ENCODE measurements around the gene ATF2.

The ATF2 gene

GRCh38 chr2:175152242-175152641 is 15.8 kb downstream of the ATF2 start:
- H3K4me3 ChIP-seq (replicated peaks; ENCODE audit: low read depth, low read length): no peak overlapping the region
- no peak for TF ChIP-seq CTCF (IDR thresholded peaks at IDR 0.05; ENCODE audit: low read depth, low read length, missing control alignments)
- no peak for DNase-seq (ENCODE audit: extremely low read depth, low read depth)

- no peak overlapping the region for H3K4me3 ChIP-seq (replicated peaks; ENCODE audit: low read depth, low read length)
- no peak for DNase-seq (ENCODE audit: extremely low read depth, low read depth)
- no peak for TF ChIP-seq CTCF (IDR thresholded peaks at IDR 0.05; ENCODE audit: low read depth, low read length, missing control alignments)
Observed at GRCh38 chr2:175151791-175152190, 16.2 kb downstream of the ATF2 start.

GRCh38 chr2:175147186-175147585 is 20.8 kb downstream of the ATF2 start:
- TF ChIP-seq CTCF (IDR thresholded peaks at IDR 0.05; ENCODE audit: low read depth, low read length, missing control alignments): no peak
- H3K4me3 ChIP-seq (replicated peaks; ENCODE audit: low read depth, low read length): no peak overlapping the region
- no peak for DNase-seq (ENCODE audit: extremely low read depth, low read depth)

GRCh38 chr2:175143678-175144077 is 24.3 kb downstream of the ATF2 start:
- H3K4me3 ChIP-seq (replicated peaks; ENCODE audit: low read depth, low read length): no peak overlapping the region
- no peak for TF ChIP-seq CTCF (IDR thresholded peaks at IDR 0.05; ENCODE audit: low read depth, low read length, missing control alignments)
- DNase-seq (ENCODE audit: extremely low read depth, low read depth): no peak

- no peak for TF ChIP-seq CTCF (IDR thresholded peaks at IDR 0.05; ENCODE audit: low read depth, low read length, missing control alignments)
- DNase-seq (ENCODE audit: extremely low read depth, low read depth): no peak
- H3K4me3 ChIP-seq (replicated peaks; ENCODE audit: low read depth, low read length): no peak overlapping the region
Observed at GRCh38 chr2:175143191-175143590, 24.8 kb downstream of the ATF2 start.

- DNase-seq (ENCODE audit: extremely low read depth, low read depth): no peak
- TF ChIP-seq CTCF (IDR thresholded peaks at IDR 0.05; ENCODE audit: low read depth, low read length, missing control alignments): no peak
- H3K4me3 ChIP-seq (replicated peaks; ENCODE audit: low read depth, low read length): no peak overlapping the region
Observed at GRCh38 chr2:175140332-175140731, 27.7 kb downstream of the ATF2 start.

- no peak for TF ChIP-seq CTCF (IDR thresholded peaks at IDR 0.05; ENCODE audit: low read depth, low read length, missing control alignments)
- no peak for DNase-seq (ENCODE audit: extremely low read depth, low read depth)
- H3K4me3 ChIP-seq (replicated peaks; ENCODE audit: low read depth, low read length): no peak overlapping the region
Observed at GRCh38 chr2:175137793-175138192, 30.2 kb downstream of the ATF2 start.

All from HFF-Myc (cell line).